Left forelimb (tissue), 1 donor: ENCODE results near the gene CBARP.

ENCODE experiments used
- DNase-seq: peaks from one replicate; pipeline ENCODE4 v3.0.0-alpha.2; 2018; ENCODE audit warnings: low spot score

CBARP gene

GRCh38 chr19:1227304-1228054 lies 10.3 kb downstream of the CBARP start:
- no peak for DNase-seq

GRCh38 chr19:1226522-1227303 lies 11.1 kb downstream of the CBARP start:
- no peak for DNase-seq

- DNase-seq: no peak
Observed at GRCh38 chr19:1226227-1226518, 11.6 kb downstream of the CBARP start.

GRCh38 chr19:1225440-1226226 lies 12.2 kb downstream of the CBARP start:
- DNase-seq: no peak

GRCh38 chr19:1224847-1225246 lies 13.0 kb downstream of the CBARP start:
- no peak for DNase-seq

- no peak for DNase-seq
Observed at GRCh38 chr19:1224047-1224825, 13.6 kb downstream of the CBARP start.

GRCh38 chr19:1223018-1223855 lies 14.6 kb downstream of the CBARP start:
- no peak for DNase-seq

GRCh38 chr19:1222394-1222793 lies 15.4 kb downstream of the CBARP start:
- DNase-seq: no peak

- no peak for DNase-seq
Observed at GRCh38 chr19:1221904-1222255, 15.9 kb downstream of the CBARP start.

GRCh38 chr19:1220976-1221903 lies 16.6 kb downstream of the CBARP start:
- DNase-seq: no peak

GRCh38 chr19:1220477-1220930 lies 17.3 kb downstream of the CBARP start:
- DNase-seq: no peak

GRCh38 chr19:1219786-1220476 lies 17.9 kb downstream of the CBARP start:
- DNase-seq: no peak

GRCh38 chr19:1218751-1219567 lies 18.8 kb downstream of the CBARP start:
- no peak for DNase-seq

- DNase-seq: no peak
Observed at GRCh38 chr19:1217366-1217765, 20.4 kb downstream of the CBARP start.

- no peak for DNase-seq
Observed at GRCh38 chr19:1216756-1217155, 21.0 kb downstream of the CBARP start.

- no peak for DNase-seq
Observed at GRCh38 chr19:1214862-1215731, 22.7 kb downstream of the CBARP start.

GRCh38 chr19:1214299-1214861 lies 23.4 kb downstream of the CBARP start:
- no peak for DNase-seq
